Measurements from ENCODE around the gene ODF4.

Gene ODF4

DNA sequence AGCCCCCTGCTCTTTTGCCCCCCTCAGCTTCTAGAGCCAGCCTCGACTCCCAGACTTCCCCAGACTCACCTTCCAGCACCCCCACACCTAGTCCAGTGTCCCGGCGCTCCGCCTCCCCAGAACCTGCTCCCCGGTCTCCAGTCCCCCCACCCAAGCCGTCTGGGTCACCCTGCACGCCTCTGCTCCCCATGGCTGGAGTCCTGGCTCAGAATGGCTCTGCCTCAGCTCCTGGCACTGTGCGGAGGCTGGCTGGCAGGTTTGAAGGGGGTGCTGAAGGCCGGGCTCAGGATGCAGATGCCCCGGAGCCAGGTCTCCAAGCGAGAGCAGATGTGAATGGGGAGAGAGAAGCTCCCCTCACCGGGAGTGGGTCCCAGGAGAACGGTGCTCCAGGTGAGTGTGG is 27.4 kb upstream of the ODF4 start:
- Histone ChIP-seq H3K27me3 (replicated peaks; ENCODE audit: control insufficient read depth, insufficient read depth, low read length, poor library complexity, severe bottlenecking) (no peaks in the 10 kb centered on the region), H3K4me3 (ENCODE audit: insufficient read depth, low read depth, low read length, poor library complexity, severe bottlenecking) (no peak overlapping the region), H3K27ac (ENCODE audit: insufficient read depth, low read length, poor library complexity, severe bottlenecking) (no peak overlapping the region), H3K4me1 (ENCODE audit: control insufficient read depth, insufficient read depth, low read length, poor library complexity, severe bottlenecking) (no peaks in the 10 kb centered on the region), H3K36me3 (ENCODE audit: control insufficient read depth, insufficient read depth, low read length) (no peaks in the 10 kb centered on the region), H3K9me3 (ENCODE audit: control insufficient read depth, low read length) (no peaks in the 10 kb centered on the region)
- no peak for DNase-seq

DNA sequence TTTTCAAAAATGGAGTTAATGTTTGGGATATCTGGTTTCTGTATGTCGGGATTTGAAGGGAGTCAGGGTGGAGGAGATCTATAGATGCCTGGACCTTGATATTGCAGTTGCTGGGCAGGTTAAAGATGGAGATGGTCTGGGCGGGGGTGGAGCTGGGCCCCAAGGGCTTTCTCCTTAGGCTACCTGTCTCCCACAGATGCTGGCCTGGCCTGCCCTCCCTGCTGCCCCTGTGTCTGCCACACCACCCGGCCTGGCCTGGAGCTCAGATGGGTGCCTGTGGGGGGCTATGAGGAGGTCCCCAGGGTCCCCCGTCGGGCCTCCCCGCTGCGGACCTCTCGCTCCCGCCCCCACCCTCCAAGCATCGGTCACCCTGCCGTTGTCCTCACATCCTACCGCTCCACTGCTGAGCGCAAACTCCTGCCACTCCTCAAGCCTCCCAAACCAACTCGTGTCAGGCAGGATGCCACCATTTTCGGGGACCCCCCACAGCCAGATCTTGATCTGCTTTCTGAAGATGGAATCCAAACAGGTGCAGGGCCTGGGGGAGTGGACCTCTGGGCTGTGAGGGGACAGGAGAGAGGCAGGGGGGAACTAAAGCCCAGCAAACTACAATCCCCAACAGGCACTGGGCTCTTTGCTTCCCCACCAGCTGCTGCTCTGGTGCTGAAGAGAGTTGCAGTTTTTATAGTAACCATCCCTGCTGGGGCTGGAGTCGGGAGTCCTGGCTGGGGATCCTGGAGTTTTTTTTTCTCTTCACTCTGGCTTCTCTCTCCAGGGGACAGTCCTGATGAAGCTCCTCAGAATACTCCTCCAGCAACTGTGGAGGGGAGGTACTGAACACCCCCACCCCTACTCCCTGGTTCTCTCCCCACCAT is 26.7 kb upstream of the ODF4 start:
- H3K4me1 ChIP-seq (ENCODE audit: control insufficient read depth, insufficient read depth, low read length, poor library complexity, severe bottlenecking), result no peaks in the 10 kb centered on the region
- no peak overlapping the region for H3K27ac ChIP-seq (ENCODE audit: insufficient read depth, low read length, poor library complexity, severe bottlenecking)
- H3K27me3 ChIP-seq (replicated peaks; ENCODE audit: control insufficient read depth, insufficient read depth, low read length, poor library complexity, severe bottlenecking), result no peaks in the 10 kb centered on the region
- H3K4me3 ChIP-seq (ENCODE audit: insufficient read depth, low read depth, low read length, poor library complexity, severe bottlenecking), result no peak overlapping the region
- no peak for DNase-seq
- no peaks in the 10 kb centered on the region for H3K36me3 ChIP-seq (ENCODE audit: control insufficient read depth, insufficient read depth, low read length)
- H3K9me3 ChIP-seq (ENCODE audit: control insufficient read depth, low read length), result no peaks in the 10 kb centered on the region

DNA sequence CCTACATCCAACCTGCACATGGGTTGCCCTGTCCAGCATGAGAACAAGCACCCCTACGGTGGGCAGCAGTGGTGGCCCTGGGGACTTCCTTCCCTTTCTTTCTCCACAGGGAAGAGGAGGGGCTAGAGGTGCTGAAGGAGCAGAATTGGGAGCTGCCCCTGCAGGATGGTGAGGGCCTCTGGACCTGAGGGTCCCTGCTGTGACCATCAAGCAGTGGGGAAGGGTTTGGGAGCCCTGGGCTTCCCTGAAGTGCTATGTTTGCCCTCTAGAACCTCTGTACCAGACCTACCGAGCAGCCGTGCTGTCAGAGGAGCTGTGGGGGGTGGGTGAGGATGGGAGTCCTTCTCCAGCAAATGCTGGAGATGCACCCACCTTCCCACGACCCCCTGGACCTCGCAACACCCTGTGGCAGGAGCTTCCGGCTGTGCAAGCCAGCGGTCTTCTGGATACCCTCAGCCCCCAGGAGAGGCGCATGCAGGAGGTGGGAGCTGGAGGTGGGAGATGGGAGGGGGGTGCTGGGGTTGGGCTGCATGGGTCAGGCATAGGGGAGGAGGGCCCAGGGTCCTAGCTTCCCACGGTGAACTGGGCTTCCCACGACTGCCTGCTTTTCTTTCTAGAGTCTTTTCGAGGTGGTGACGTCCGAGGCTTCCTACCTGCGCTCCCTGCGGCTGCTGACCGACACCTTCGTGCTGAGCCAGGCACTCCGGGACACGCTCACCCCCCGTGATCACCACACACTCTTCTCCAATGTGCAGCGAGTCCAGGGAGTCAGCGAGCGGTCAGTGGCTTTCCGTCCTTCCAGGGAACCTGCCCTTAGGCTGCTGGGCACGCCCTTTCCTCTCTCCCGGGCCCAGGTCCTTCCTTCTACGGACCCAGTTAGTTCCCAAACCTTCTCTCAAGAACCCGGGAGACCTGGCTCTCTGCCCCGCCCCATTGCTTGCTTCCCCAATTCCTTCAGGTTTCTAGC is 24.6 kb upstream of the ODF4 start:
- H3K4me3 ChIP-seq (ENCODE audit: insufficient read depth, low read depth, low read length, poor library complexity, severe bottlenecking), result no peak overlapping the region
- H3K9me3 ChIP-seq (ENCODE audit: control insufficient read depth, low read length), result no peaks in the 10 kb centered on the region
- DNase-seq, result no peak
- H3K27me3 ChIP-seq (replicated peaks; ENCODE audit: control insufficient read depth, insufficient read depth, low read length, poor library complexity, severe bottlenecking), result no peaks in the 10 kb centered on the region
- H3K27ac ChIP-seq (ENCODE audit: insufficient read depth, low read length, poor library complexity, severe bottlenecking), result no peak overlapping the region
- H3K36me3 ChIP-seq (ENCODE audit: control insufficient read depth, insufficient read depth, low read length), result no peaks in the 10 kb centered on the region
- H3K4me1 ChIP-seq (ENCODE audit: control insufficient read depth, insufficient read depth, low read length, poor library complexity, severe bottlenecking), result no peaks in the 10 kb centered on the region

DNA sequence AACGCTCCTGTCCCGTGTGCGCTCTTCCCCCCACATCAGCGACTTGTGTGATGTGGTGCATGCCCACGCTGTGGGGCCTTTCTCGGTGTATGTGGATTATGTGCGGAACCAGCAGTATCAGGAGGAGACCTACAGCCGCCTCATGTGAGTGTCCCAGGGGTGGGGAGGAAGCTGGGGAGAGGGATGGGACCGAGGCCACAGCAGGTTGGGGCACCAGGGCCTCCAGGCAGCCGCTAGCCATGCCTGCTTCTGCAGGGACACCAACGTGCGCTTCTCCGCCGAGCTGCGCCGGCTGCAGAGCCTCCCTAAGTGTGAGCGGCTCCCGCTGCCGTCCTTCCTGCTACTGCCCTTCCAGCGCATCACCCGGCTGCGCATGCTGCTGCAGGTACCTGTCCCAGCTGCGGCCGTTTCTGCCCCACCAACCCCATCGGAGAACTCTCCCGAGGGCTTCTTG is 23.8 kb upstream of the ODF4 start:
- Histone ChIP-seq H3K27ac (ENCODE audit: insufficient read depth, low read length, poor library complexity, severe bottlenecking) (no peak overlapping the region), H3K4me3 (ENCODE audit: insufficient read depth, low read depth, low read length, poor library complexity, severe bottlenecking) (no peak overlapping the region), H3K27me3 (replicated peaks; ENCODE audit: control insufficient read depth, insufficient read depth, low read length, poor library complexity, severe bottlenecking) (no peaks in the 10 kb centered on the region), H3K4me1 (ENCODE audit: control insufficient read depth, insufficient read depth, low read length, poor library complexity, severe bottlenecking) (no peaks in the 10 kb centered on the region), H3K36me3 (ENCODE audit: control insufficient read depth, insufficient read depth, low read length) (no peaks in the 10 kb centered on the region), H3K9me3 (ENCODE audit: control insufficient read depth, low read length) (no peaks in the 10 kb centered on the region)
- no peak for DNase-seq

DNA sequence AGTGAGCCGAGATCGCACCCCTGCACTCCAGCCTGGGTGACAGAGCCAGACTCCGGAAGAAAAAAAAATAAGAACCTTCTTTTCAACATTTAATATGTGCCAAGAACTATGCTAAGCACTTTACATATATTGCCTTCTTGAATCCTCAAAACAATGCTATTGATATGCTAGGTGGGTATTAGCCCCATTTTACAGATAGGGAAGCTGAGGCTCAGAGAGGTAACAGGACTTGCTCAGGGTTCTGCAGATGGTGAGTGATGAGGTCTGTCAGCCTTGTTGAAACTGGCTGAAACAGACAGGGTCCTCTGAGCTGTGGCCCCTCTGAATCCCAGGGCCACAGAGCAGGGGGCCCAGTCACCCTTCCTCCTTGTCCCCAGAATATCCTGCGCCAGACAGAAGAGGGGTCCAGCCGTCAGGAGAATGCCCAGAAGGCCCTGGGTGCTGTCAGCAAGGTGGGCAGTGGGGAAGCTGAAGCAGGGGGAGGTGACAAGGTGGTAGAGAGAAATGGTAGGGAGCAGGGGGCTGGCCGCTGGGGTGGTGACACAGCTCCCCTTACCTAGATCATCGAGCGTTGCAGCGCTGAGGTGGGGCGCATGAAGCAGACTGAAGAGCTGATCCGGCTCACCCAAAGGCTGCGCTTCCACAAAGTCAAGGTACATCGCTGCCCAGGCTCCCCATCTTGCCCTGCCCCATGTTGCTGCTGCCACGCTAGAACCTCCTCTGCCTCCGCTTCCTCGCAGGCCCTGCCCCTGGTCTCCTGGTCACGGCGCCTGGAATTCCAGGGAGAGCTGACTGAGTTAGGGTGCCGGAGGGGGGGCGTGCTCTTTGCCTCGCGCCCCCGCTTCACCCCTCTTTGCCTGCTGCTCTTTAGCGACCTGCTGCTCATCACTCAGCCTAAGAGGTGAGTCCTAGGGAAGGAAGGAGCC is 21.4 kb upstream of the ODF4 start:
- no peak for DNase-seq
- no peaks in the 10 kb centered on the region for H3K9me3 ChIP-seq (ENCODE audit: control insufficient read depth, low read length)
- no peak overlapping the region for H3K27ac ChIP-seq (ENCODE audit: insufficient read depth, low read length, poor library complexity, severe bottlenecking)
- H3K36me3 ChIP-seq (ENCODE audit: control insufficient read depth, insufficient read depth, low read length), result no peaks in the 10 kb centered on the region
- no peak overlapping the region for H3K4me3 ChIP-seq (ENCODE audit: insufficient read depth, low read depth, low read length, poor library complexity, severe bottlenecking)
- no peaks in the 10 kb centered on the region for H3K4me1 ChIP-seq (ENCODE audit: control insufficient read depth, insufficient read depth, low read length, poor library complexity, severe bottlenecking)
- H3K27me3 ChIP-seq (replicated peaks; ENCODE audit: control insufficient read depth, insufficient read depth, low read length, poor library complexity, severe bottlenecking), result no peaks in the 10 kb centered on the region

DNA sequence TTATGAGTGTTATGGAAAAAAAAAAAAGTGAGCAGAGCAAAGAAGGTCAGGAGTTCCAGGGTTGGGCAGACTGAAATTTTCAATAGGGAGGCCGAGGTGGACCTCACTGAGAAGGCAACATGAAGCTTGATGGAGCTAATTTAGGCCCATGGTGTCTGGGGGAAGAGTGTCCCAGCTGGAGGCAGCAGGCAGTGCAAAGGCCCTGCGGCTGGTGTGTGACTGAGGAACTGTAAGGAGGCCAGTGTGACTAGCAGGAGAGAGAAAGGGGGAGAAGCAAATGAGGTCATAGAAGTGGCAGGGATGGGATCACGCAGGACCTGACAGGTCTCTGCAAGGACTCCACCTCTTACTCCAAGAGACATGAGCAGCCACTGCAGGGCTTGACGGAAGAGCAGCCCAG is 19.4 kb upstream of the ODF4 start:
- Histone ChIP-seq H3K27ac (ENCODE audit: insufficient read depth, low read length, poor library complexity, severe bottlenecking) (no peak overlapping the region), H3K4me3 (ENCODE audit: insufficient read depth, low read depth, low read length, poor library complexity, severe bottlenecking) (no peak overlapping the region), H3K36me3 (ENCODE audit: control insufficient read depth, insufficient read depth, low read length) (no peaks in the 10 kb centered on the region), H3K27me3 (replicated peaks; ENCODE audit: control insufficient read depth, insufficient read depth, low read length, poor library complexity, severe bottlenecking) (peaks cover 10% of the 10 kb centered on the region), H3K9me3 (ENCODE audit: control insufficient read depth, low read length) (no peaks in the 10 kb centered on the region), H3K4me1 (ENCODE audit: control insufficient read depth, insufficient read depth, low read length, poor library complexity, severe bottlenecking) (no peaks in the 10 kb centered on the region)
- no peak for DNase-seq

DNA sequence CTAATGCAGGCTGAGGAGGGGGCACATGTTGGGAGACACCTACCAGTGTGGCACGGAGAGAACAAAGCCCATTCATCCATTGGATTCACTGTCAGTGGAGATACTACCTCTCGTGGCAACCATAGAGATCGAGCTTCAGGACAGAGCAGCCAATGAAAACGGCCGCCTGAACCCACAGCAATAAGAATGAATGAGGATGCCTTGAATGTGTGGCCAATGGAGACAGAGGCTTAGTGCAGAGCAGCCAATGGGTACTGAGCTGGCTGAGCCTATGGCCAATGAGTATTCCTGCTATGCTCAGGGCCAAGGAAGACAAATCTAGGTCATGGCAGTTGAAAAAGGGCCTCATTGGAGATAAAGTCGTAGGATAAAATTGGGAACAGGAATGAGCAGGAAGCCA is 18.6 kb upstream of the ODF4 start:
- no peaks in the 10 kb centered on the region for H3K9me3 ChIP-seq (ENCODE audit: control insufficient read depth, low read length)
- H3K4me1 ChIP-seq (ENCODE audit: control insufficient read depth, insufficient read depth, low read length, poor library complexity, severe bottlenecking), result peaks cover 1% of the 10 kb centered on the region
- no peaks in the 10 kb centered on the region for H3K36me3 ChIP-seq (ENCODE audit: control insufficient read depth, insufficient read depth, low read length)
- H3K27ac ChIP-seq (ENCODE audit: insufficient read depth, low read length, poor library complexity, severe bottlenecking), result no peak overlapping the region
- no peak for DNase-seq
- no peak overlapping the region for H3K4me3 ChIP-seq (ENCODE audit: insufficient read depth, low read depth, low read length, poor library complexity, severe bottlenecking)
- peaks cover 13% of the 10 kb centered on the region for H3K27me3 ChIP-seq (replicated peaks; ENCODE audit: control insufficient read depth, insufficient read depth, low read length, poor library complexity, severe bottlenecking)

DNA sequence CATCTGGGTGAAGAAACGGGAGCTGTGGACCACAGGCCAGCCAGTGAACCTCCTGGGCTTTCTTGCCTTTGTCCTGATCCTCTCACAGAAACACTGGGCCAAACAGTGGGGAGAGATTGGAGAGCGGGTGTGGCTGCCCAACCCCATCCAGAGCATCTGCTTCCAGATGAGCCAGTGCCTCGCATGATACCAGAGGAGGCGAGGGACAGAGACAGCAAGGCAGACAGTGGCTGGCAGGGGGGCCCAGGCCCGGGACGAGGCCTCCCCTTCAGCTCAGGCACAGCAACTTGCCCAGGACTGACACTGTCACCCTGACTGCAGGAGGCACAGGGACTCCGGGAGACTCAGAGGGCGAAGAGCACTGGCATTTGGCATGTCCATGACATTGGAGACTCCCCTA is 17.6 kb upstream of the ODF4 start:
- H3K27me3 ChIP-seq (replicated peaks; ENCODE audit: control insufficient read depth, insufficient read depth, low read length, poor library complexity, severe bottlenecking), result peaks cover 23% of the 10 kb centered on the region
- no peak overlapping the region for H3K4me3 ChIP-seq (ENCODE audit: insufficient read depth, low read depth, low read length, poor library complexity, severe bottlenecking)
- no peak for DNase-seq
- no peak overlapping the region for H3K27ac ChIP-seq (ENCODE audit: insufficient read depth, low read length, poor library complexity, severe bottlenecking)
- H3K9me3 ChIP-seq (ENCODE audit: control insufficient read depth, low read length), result no peaks in the 10 kb centered on the region
- H3K4me1 ChIP-seq (ENCODE audit: control insufficient read depth, insufficient read depth, low read length, poor library complexity, severe bottlenecking), result peaks cover 12% of the 10 kb centered on the region
- no peaks in the 10 kb centered on the region for H3K36me3 ChIP-seq (ENCODE audit: control insufficient read depth, insufficient read depth, low read length)

DNA sequence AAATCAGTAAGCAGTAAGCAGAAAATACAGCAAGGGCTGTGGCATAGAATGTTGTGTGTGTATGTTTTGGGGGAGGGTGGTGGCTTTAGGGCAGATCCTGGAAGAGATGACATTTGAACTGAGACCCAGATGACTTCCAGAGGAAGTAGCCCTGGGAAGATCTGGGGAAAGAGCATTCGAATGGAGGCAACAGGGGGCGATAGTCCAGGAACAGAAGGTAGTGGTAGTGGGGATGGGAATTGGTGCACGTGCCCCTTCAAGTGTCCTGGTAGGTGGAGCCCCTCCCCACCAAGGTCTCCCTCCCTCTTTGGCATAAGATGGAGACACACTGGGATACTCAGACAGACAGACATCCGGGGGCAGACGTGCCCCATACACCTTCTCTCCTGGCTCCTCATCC is 15.5 kb upstream of the ODF4 start:
- H3K4me3 ChIP-seq (ENCODE audit: insufficient read depth, low read depth, low read length, poor library complexity, severe bottlenecking), result no peak overlapping the region
- H3K4me1 ChIP-seq (ENCODE audit: control insufficient read depth, insufficient read depth, low read length, poor library complexity, severe bottlenecking), result peaks cover 16% of the 10 kb centered on the region
- H3K36me3 ChIP-seq (ENCODE audit: control insufficient read depth, insufficient read depth, low read length), result no peaks in the 10 kb centered on the region
- H3K9me3 ChIP-seq (ENCODE audit: control insufficient read depth, low read length), result no peaks in the 10 kb centered on the region
- H3K27ac ChIP-seq (ENCODE audit: insufficient read depth, low read length, poor library complexity, severe bottlenecking), result no peak overlapping the region
- no peak for DNase-seq
- peaks cover 34% of the 10 kb centered on the region for H3K27me3 ChIP-seq (replicated peaks; ENCODE audit: control insufficient read depth, insufficient read depth, low read length, poor library complexity, severe bottlenecking)
